Spleen (tissue), 7 donors: Measurements from ENCODE around the gene RPEL1.

ENCODE experiments used
- POLR2A ChIP-seq, 3 donors: fragments of 450-650 bp; IDR thresholded peaks; one replicate each; pipeline ENCODE4 v1.5.1; 2017; ENCODE audit warnings: antibody characterized with exemption in 3 of 3, mild to moderate bottlenecking in 1 of 3
- POLR2AphosphoS5 ChIP-seq, 3 donors: sonication (generic); formaldehyde crosslinking; IDR thresholded peaks; one replicate each; pipeline ENCODE4 v1.5.1; 2017; ENCODE audit warnings: antibody characterized with exemption in 3 of 3
- TF ChIP-seq, protein P1 (sequence below), 11 experiments: fragments of 200-600 bp in 7 of 11; fragments of 450-650 bp in 4 of 11; sonication (generic) in 4 of 11; IDR thresholded peaks in 8 of 11; conservative IDR thresholded peaks in 3 of 11; 1 replicate in 7 of 11; 2 replicates in 4 of 11; pipeline versions ENCODE4 v1.4.0 to v1.8.0; 2016 to 2021; ENCODE audit warnings: antibody characterized with exemption in 11 of 11, inconsistent platforms in 4 of 11, mild to moderate bottlenecking in 1 of 11
- donor health status: DM: no; HTN: no; CAD: no; lungs with moderate emphysema.
- donor health status: DM: no; HTN: no; CAD: no.
- donor health status: DM: no; HTN: no; CAD: no.

DNA sequence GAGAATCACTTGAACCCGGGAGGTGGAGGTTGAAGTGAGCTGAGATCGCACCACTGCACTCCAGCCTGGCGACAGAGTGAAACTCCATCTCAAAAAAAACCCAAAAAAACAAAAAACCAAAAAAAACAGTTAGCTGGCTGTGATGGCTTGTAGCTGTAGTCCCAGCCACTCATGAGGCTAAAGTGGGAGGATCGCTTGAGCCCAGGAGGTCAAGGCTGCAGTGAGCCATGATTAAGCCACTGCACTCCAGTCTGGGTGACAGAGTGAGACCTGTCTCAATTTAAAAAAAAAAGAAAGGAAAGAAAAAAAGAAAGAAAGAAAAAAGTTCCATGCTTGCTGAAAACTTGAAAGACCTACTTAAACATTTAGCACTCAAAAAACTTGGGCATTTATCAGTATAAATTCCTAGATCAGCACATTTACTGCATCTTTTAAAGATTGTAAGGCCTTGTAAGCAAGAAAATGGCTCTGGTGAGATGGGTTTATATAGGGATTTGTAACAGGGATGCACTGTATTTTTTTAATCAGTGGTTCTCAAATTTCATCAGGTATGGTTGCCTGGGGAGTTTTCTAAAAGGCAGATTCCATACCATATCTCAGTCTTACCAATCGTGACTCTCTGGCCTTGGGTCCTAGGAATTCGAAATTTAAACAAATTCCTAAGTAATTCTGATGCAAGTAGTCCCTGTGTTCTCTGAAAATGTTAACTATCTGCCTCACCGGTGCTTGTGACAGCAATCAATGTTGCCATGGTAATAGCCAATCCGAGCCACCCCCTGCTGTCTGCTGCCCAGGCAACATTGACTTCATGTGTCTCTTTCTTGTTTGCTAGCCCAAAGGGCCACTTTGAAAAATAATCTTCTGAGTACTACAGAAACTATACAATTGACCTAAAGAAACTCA is 41.1 kb upstream of the RPEL1 start:
- TF ChIP-seq, protein P1, sequence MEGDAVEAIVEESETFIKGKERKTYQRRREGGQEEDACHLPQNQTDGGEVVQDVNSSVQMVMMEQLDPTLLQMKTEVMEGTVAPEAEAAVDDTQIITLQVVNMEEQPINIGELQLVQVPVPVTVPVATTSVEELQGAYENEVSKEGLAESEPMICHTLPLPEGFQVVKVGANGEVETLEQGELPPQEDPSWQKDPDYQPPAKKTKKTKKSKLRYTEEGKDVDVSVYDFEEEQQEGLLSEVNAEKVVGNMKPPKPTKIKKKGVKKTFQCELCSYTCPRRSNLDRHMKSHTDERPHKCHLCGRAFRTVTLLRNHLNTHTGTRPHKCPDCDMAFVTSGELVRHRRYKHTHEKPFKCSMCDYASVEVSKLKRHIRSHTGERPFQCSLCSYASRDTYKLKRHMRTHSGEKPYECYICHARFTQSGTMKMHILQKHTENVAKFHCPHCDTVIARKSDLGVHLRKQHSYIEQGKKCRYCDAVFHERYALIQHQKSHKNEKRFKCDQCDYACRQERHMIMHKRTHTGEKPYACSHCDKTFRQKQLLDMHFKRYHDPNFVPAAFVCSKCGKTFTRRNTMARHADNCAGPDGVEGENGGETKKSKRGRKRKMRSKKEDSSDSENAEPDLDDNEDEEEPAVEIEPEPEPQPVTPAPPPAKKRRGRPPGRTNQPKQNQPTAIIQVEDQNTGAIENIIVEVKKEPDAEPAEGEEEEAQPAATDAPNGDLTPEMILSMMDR (IDR thresholded peaks at IDR 0.05 in 8 of 11, conservative IDR thresholded peaks at IDR 0.05 in 3 of 11): no peak
- TF ChIP-seq POLR2AphosphoS5 (IDR thresholded peaks at IDR 0.05) (no peak), POLR2A (IDR thresholded peaks at IDR 0.05) (no peak)
